ENCODE data around the gene C10orf95. TPM values are rescaled to one million over a fixed set of nuclear protein-coding genes. Genes with fewer than 3 reads are reported as not detected.

C10orf95 gene
- total and polyA plus RNA-seq, 2 of the 13 experiments (the other 11 are each of a cell fraction or from before 2014, with no cell fraction given): 0.05 to 0.07 TPM

DNA sequence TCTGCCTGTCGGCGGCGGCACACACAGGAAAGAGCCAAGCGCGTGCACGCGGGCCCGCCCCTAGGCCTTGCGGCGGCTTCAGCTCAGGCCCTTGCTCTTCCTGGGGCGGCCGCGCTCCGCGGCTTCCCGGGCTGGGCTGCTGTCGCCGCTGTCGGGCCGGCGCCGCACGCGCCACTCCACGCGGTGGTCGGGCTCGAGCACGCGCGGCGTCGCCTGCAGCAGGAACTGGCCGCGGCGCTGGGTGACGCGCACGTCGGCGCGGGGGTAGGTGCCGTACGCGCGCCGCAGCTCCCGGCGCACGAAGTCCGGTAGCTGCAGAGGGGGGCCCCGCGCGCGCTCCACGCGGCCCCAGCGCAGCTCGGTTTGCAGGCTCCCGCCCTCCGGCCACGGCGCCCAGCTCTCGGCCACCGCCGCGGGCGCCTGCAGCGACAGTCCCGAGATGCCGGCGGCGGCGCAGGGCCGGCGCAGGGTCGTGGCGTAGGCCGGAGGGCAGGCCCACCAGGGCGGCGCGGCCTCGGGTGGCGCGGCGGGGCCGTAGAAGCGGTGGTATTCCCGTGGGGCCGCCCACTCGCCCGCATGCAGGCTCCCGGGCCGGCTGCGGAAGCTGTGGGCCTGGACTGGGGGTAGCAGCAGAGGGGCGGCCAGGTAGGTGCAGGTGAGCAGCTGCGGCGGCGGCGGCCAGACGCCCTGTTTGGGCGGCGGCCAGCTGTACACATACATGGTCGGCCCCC is 804 bp downstream of the C10orf95 start:
- ATAC-seq (peak; percentile 89), FAIRE-seq (no peak), DNase-seq (ENCODE audit: low spot score) (peak; percentile 75)
- Histone ChIP-seq H4K20me1 (ENCODE audit: insufficient read depth, low read length) (no peaks in the 10 kb centered on the region), H2AFZ (ENCODE audit: low read length) (no peak overlapping the region), H3K27me3 (ENCODE audit: control insufficient read depth in 1 of 2, insufficient read depth in 2 of 2, low read length in 2 of 2) (no peaks in the 10 kb centered on the region; a peak in 1 of 5 replicates), H3K4me2 (ENCODE audit: low read depth, low read length) (peak overlapping the region; percentile 96), H3K9ac (ENCODE audit: insufficient read depth, low read depth, low read length) (peak overlapping the region; percentile 88), H3K79me2 (ENCODE audit: insufficient read depth, low read length) (peaks cover 7% of the 10 kb centered on the region), H3K27ac (ENCODE audit: extremely low read length, insufficient read depth, low read length) (peak overlapping the region; percentile 82), H3K36me3 (replicated peaks in 1 of 2; ENCODE audit: control insufficient read depth in 1 of 2, insufficient read depth in 2 of 2, low read length in 2 of 2) (peaks cover 2 to 4% of the 10 kb centered on the region in 2 experiments; a peak in 3 of 5 replicates), H3K4me1 (ENCODE audit: insufficient read depth, low read length) (peaks cover 28% of the 10 kb centered on the region), H3K9me3 (ENCODE audit: low read length) (no peaks in the 10 kb centered on the region), H3K4me3 (replicated peaks in 1 of 3; ENCODE audit: insufficient read depth in 1 of 3, low read depth in 2 of 3, low read length in 3 of 3) (peak overlapping the region; percentile 64 to 96 (median 72))
- POLR2A ChIA-PET: interaction anchor here (0.6 to 6.2 kb wide), 16 partner anchors 8 to 211 kb away, joined by 3 to 112 read pairs (median 5); partner anchors contain the start of genes ACTR1A, CUEDC2, FBXL15 and NFKB2
- in situ Hi-C loops (cut with HindIII; ENCODE audit: extremely low pct_ligation_motif_present, low pct_unique_long_range_greater_than_20kb): no loop called here
- 0% methylated on average over 1 of the region's 104 CpGs for WGBS (ENCODE audit: low lambda C conversion rate)
- CTCF ChIA-PET (ENCODE audit: low intra/inter-chr PET ratio, low total read pairs): no interaction called here
- intact Hi-C loops (cut with micrococcal nuclease; ENCODE audit: unreplicated experiment): no loop called here
- no TSS peak for BruUV-seq (replicated peaks)
- no peak for TF ChIP-seq ZNF326 (CRISPR knock-in tag; IDR thresholded peaks at IDR 0.05; ENCODE audit: borderline replicate concordance)
- no peak for TF ChIP-seq KAT2B (IDR thresholded peaks at IDR 0.05; ENCODE audit: borderline replicate concordance, low read depth, low read length)
- TF ChIP-seq MZF1 (CRISPR knock-in tag; IDR thresholded peaks at IDR 0.05; ENCODE audit: borderline replicate concordance): no peak
- TF ChIP-seq TBX2 (CRISPR knock-in tag; IDR thresholded peaks at IDR 0.05; ENCODE audit: borderline replicate concordance): peak; percentile 57; the same call in 1 of the 2 replicates
- TF ChIP-seq ZNF180 (CRISPR knock-in tag; IDR thresholded peaks at IDR 0.05; ENCODE audit: borderline replicate concordance, low read depth): no peak
- no peak for TF ChIP-seq SMARCE1 (IDR thresholded peaks at IDR 0.05; ENCODE audit: borderline replicate concordance)
- no peak for TF ChIP-seq ZNF367 (CRISPR knock-in tag; IDR thresholded peaks at IDR 0.05; ENCODE audit: borderline replicate concordance)
- no peak for TF ChIP-seq ISL2 (CRISPR knock-in tag; IDR thresholded peaks at IDR 0.05)
- TF ChIP-seq, protein P1, sequence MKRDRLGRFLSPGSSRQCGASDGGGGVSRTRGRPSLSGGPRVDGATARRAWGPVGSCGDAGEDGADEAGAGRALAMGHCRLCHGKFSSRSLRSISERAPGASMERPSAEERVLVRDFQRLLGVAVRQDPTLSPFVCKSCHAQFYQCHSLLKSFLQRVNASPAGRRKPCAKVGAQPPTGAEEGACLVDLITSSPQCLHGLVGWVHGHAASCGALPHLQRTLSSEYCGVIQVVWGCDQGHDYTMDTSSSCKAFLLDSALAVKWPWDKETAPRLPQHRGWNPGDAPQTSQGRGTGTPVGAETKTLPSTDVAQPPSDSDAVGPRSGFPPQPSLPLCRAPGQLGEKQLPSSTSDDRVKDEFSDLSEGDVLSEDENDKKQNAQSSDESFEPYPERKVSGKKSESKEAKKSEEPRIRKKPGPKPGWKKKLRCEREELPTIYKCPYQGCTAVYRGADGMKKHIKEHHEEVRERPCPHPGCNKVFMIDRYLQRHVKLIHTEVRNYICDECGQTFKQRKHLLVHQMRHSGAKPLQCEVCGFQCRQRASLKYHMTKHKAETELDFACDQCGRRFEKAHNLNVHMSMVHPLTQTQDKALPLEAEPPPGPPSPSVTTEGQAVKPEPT (CRISPR knock-in tag; IDR thresholded peaks at IDR 0.05; ENCODE audit: low read depth): no peak; the same call in 1 of the 2 replicates
- TF ChIP-seq NFYC (CRISPR knock-in tag; IDR thresholded peaks at IDR 0.05): no peak
- no peak for TF ChIP-seq CBX1 (IDR thresholded peaks at IDR 0.05; ENCODE audit: low read depth)
- TF ChIP-seq, protein P2, sequence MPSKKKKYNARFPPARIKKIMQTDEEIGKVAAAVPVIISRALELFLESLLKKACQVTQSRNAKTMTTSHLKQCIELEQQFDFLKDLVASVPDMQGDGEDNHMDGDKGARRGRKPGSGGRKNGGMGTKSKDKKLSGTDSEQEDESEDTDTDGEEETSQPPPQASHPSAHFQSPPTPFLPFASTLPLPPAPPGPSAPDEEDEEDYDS (CRISPR knock-in tag; IDR thresholded peaks at IDR 0.05): peak; percentile 50; the same call in 1 of the 2 replicates
- no peak for TF ChIP-seq ZNF644 (CRISPR knock-in tag; IDR thresholded peaks at IDR 0.05; ENCODE audit: low read depth)
- TF ChIP-seq ARNTL (CRISPR knock-in tag; IDR thresholded peaks at IDR 0.05): peak; percentile 91
- TF ChIP-seq ELF3 (CRISPR knock-in tag; IDR thresholded peaks at IDR 0.05): peak; percentile 73; the same call in 1 of the 2 replicates
- TF ChIP-seq, protein P3, sequence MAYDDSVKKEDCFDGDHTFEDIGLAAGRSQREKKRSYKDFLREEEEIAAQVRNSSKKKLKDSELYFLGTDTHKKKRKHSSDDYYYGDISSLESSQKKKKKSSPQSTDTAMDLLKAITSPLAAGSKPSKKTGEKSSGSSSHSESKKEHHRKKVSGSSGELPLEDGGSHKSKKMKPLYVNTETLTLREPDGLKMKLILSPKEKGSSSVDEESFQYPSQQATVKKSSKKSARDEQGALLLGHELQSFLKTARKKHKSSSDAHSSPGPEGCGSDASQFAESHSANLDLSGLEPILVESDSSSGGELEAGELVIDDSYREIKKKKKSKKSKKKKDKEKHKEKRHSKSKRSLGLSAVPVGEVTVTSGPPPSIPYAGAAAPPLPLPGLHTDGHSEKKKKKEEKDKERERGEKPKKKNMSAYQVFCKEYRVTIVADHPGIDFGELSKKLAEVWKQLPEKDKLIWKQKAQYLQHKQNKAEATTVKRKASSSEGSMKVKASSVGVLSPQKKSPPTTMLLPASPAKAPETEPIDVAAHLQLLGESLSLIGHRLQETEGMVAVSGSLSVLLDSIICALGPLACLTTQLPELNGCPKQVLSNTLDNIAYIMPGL (CRISPR knock-in tag; IDR thresholded peaks at IDR 0.05; ENCODE audit: borderline replicate concordance in 1 of 2, low read depth in 1 of 2): peak in 1 of 2 experiments; percentile 82; a peak in 2 of 4 replicates
- TF ChIP-seq, protein P4, sequence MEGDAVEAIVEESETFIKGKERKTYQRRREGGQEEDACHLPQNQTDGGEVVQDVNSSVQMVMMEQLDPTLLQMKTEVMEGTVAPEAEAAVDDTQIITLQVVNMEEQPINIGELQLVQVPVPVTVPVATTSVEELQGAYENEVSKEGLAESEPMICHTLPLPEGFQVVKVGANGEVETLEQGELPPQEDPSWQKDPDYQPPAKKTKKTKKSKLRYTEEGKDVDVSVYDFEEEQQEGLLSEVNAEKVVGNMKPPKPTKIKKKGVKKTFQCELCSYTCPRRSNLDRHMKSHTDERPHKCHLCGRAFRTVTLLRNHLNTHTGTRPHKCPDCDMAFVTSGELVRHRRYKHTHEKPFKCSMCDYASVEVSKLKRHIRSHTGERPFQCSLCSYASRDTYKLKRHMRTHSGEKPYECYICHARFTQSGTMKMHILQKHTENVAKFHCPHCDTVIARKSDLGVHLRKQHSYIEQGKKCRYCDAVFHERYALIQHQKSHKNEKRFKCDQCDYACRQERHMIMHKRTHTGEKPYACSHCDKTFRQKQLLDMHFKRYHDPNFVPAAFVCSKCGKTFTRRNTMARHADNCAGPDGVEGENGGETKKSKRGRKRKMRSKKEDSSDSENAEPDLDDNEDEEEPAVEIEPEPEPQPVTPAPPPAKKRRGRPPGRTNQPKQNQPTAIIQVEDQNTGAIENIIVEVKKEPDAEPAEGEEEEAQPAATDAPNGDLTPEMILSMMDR (CRISPR knock-in tag; IDR thresholded peaks at IDR 0.05): no peak; the same call in 1 of the 2 replicates
- no peak for TF ChIP-seq FOXK2 (IDR thresholded peaks at IDR 0.05)
- TF ChIP-seq CREB1 (IDR thresholded peaks at IDR 0.05): peak; percentile 54; the same call in 1 of the 2 replicates
- no peak for TF ChIP-seq CREB1 (CRISPR knock-in tag; IDR thresholded peaks at IDR 0.05)
